Neural progenitor cell (in vitro differentiated cells): Measurements from ENCODE around the gene NRG3.

Source experiments
- CTCF ChIP-seq: fragments of 200-600 bp; sonication (generic); IDR thresholded peaks from 2 replicates; pipeline ENCODE4 v1.5.1; 2017; ENCODE audit warnings: antibody characterized with exemption, mild to moderate bottlenecking
- EZH2 ChIP-seq: fragments of 200-600 bp; sonication (generic); IDR thresholded peaks from 2 replicates; pipeline ENCODE4 v1.6.1; 2017; ENCODE audit warnings: antibody characterized with exemption, mild to moderate bottlenecking, moderate library complexity

- TF ChIP-seq CTCF (no peak), EZH2 (no peak)
These were observed 602.8 kb downstream of the NRG3 start for GRCh38 chr10:82477776-82478175.
